Measurements from ENCODE around the gene RBMS1. TPM values are rescaled to one million over a fixed set of nuclear protein-coding genes. Genes with fewer than 3 reads are reported as not detected.

RBMS1 gene
- total and polyA plus RNA-seq, 3 donors from 2014 or later, result 26.8 to 34.7 (median 30.0) TPM

DNA sequence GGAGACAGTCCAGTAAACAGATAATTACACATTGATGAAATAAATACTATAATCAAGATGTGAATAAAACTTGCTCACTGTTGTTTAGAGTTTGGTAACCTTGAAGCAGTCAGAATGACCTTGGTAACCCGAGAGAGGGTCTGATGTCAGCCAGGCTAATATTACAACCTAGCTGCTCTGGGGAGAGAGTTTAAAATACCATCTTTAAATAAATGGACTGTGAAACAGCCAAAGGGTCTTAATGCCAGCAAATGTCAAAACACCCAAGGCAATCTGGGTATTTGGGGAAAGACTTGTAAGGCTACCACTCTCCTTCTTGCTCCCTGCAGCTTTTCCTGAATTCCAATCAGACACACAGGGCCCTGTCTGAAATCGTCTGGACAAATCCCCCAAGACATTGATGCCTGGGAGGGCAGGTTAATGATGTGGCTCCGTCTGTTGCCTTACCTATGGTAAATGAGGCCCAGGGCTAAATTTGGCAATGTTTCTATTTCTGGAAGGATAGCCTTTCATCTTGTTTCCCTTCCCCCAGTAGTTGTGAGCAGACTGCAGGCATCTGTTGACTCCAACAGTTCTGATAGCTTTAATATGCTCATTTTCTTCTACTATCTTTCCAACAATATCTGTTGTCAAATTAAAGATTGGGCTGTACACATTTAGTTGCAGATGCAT lies 250.6 kb downstream of the RBMS1 start:
- Histone ChIP-seq H3K36me3 (ENCODE audit: low read depth, missing control alignments) (no peaks in the 10 kb centered on the region), H3K4me1 (no peaks in the 10 kb centered on the region), H3K27me3 (no peaks in the 10 kb centered on the region), H3K9me3 (no peaks in the 10 kb centered on the region), H3K27ac (no peak overlapping the region), H3K4me3 (no peak overlapping the region)
- TF ChIP-seq POLR2A (IDR thresholded peaks at IDR 0.05) (no peak), CTCF (IDR thresholded peaks at IDR 0.05) (no peak)
- 45 to 65% methylated on average over 3 of the region's 3 CpGs for whole genome bisulfite sequencing, 2 donors
- intact Hi-C loops (cut with DNase I; ENCODE audit: low total_unique reads), result no loop called here
- DNase-seq, result no peak

DNA sequence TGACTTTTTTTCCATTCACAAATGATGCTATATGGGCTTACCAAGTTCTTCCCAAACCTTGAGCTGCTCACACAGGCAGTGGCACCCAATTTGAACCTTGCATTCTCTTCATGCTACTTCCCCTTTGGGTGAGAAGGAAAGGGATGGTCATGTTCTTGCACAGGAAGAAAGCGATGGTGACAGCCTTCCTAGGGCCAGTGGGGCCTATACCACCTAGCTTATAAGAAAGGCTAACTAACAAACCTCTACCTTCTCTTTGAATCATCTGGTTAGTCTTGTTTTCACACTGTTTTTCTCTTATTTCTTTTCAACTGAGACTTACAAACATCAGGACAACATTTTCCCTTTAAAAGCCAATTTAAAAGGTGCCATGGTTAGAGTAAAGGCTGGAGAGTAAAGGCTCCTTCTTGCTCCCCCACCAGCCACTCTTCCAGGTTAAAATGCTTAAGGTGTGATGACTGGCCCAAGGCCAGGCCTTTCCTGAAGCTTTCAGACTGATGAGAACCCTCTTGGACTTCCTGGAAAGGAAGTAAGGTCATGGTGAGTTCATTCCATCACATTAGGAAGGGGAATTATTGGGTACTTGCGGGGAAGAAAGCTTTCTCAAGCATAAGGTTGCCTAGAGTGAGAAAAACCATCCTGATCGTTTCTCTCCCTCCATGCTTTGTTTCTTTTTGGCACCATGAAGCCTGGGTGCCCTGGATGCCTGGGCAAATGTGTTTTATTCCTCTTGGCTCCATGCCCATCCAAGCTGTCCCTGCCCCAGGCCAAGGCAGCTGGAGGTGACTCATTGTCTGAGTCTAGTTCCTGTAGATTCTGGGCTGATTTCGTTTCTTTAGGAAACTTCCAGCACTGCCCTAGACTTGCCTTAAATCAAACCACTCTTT lies 252.1 kb downstream of the RBMS1 start:
- TF ChIP-seq POLR2A (IDR thresholded peaks at IDR 0.05) (no peak), CTCF (IDR thresholded peaks at IDR 0.05) (no peak)
- Histone ChIP-seq H3K4me3 (no peak overlapping the region), H3K36me3 (ENCODE audit: low read depth, missing control alignments) (no peaks in the 10 kb centered on the region), H3K4me1 (no peaks in the 10 kb centered on the region), H3K27me3 (no peaks in the 10 kb centered on the region), H3K9me3 (no peaks in the 10 kb centered on the region), H3K27ac (no peak overlapping the region)
- no peak for DNase-seq
- WGBS, 2 donors, result 74 to 80% methylated on average over 4 of the region's 4 CpGs
- intact Hi-C loops (cut with DNase I; ENCODE audit: low total_unique reads), result no loop called here

DNA sequence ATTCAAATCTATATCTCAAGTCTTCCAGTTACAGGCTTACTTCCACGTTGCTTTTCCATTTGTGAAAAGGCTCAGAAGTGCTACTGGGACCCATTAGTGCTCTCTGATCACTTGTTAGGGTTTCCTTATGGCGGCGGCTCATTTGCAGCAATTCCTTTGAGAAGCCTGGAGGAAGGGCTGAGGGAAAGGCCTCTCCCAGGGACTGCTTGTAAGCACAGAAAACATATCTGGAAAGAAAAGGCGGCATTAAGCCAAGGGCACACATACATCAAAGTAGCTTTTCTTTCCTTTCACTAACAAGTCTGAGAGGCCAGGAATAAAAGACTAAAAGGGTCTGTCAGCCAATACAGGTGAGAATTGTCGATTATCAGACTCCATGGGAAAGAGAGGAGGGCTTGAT lies 254.2 kb downstream of the RBMS1 start:
- H3K36me3 ChIP-seq (ENCODE audit: low read depth, missing control alignments), result no peaks in the 10 kb centered on the region
- intact Hi-C loops (cut with DNase I; ENCODE audit: low total_unique reads), result no loop called here
- no peaks in the 10 kb centered on the region for H3K27me3 ChIP-seq
- 76 to 85% methylated on average over 5 of the region's 5 CpGs for WGBS, 2 donors
- DNase-seq, result no peak
- no peak for TF ChIP-seq POLR2A (IDR thresholded peaks at IDR 0.05)
- no peak for TF ChIP-seq CTCF (IDR thresholded peaks at IDR 0.05)
- H3K27ac ChIP-seq, result no peak overlapping the region
- H3K4me1 ChIP-seq, result no peaks in the 10 kb centered on the region
- no peaks in the 10 kb centered on the region for H3K9me3 ChIP-seq
- H3K4me3 ChIP-seq, result no peak overlapping the region

- H3K27me3 ChIP-seq, result no peaks in the 10 kb centered on the region
- 86 to 95% methylated on average over 4 of the region's 4 CpGs for WGBS, 2 donors
- TF ChIP-seq POLR2A (IDR thresholded peaks at IDR 0.05), result no peak
- no peak for TF ChIP-seq CTCF (IDR thresholded peaks at IDR 0.05)
- H3K27ac ChIP-seq, result no peak overlapping the region
- no peak overlapping the region for H3K4me3 ChIP-seq
- no peaks in the 10 kb centered on the region for H3K36me3 ChIP-seq (ENCODE audit: low read depth, missing control alignments)
- no peaks in the 10 kb centered on the region for H3K9me3 ChIP-seq
- intact Hi-C loops (cut with DNase I; ENCODE audit: low total_unique reads), result no loop called here
- no peaks in the 10 kb centered on the region for H3K4me1 ChIP-seq
- no peak for DNase-seq
Observed at GRCh38 chr2:160238392-160238791, 255.2 kb downstream of the RBMS1 start.
